ENCODE measurements around the gene CHST11.

DNA sequence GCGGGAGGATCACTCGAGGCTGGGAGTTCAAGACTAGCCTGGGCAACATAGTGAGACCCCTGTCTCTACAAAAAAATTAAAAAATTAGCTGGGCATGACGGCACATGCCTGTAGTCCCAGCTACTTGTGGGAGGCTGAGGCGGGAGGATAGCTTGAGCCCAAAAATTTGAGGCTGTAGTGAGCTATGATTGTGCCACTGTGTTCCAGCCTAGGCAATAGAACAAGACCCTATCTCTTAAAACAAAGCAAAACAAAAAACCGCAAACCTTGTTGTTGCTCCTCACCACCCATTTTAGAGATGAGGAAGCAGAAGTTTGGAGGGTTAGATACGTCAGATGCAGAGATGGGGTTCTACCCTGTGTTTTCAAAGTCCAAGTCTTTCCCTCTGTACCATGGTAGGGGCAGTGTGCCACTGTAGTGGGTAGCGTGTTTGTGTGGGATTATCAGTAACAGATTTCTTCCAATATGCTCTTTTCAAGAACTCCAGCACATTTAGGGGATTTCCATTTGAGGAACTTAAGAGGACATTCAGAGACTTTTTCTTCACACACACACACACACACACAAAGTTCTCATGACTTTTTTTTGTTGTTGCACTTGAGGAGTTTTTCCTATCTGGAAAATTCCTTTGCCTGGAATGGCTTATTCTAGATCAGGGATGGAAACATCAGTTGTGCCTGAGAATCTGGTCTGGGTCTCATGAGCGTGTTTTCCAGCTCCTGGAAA, 186.5 kb downstream of the CHST11 start:
- TF ChIP-seq, protein P1, sequence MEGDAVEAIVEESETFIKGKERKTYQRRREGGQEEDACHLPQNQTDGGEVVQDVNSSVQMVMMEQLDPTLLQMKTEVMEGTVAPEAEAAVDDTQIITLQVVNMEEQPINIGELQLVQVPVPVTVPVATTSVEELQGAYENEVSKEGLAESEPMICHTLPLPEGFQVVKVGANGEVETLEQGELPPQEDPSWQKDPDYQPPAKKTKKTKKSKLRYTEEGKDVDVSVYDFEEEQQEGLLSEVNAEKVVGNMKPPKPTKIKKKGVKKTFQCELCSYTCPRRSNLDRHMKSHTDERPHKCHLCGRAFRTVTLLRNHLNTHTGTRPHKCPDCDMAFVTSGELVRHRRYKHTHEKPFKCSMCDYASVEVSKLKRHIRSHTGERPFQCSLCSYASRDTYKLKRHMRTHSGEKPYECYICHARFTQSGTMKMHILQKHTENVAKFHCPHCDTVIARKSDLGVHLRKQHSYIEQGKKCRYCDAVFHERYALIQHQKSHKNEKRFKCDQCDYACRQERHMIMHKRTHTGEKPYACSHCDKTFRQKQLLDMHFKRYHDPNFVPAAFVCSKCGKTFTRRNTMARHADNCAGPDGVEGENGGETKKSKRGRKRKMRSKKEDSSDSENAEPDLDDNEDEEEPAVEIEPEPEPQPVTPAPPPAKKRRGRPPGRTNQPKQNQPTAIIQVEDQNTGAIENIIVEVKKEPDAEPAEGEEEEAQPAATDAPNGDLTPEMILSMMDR (IDR thresholded peaks at IDR 0.05) = no peak
- no peak for TF ChIP-seq ZFX (IDR thresholded peaks at IDR 0.05; ENCODE audit: borderline replicate concordance)

All from 22Rv1 (cell line).